GM12878 (cell line): ENCODE measurements around the gene GPATCH2L. TPM values are rescaled to one million over a fixed set of nuclear protein-coding genes. Genes with fewer than 3 reads are reported as not detected.
A peak's percentile ranks its signal among the peaks of the same experiment; 100 is the strongest.

Experiments
- ATAC-seq: fragments of 200-7000 bp; cut with Tn5 transposase; 3 replicates; pipeline ENCODE4 v1.9.1; 2020; ENCODE audit warnings: mild to moderate bottlenecking, moderate library complexity
- BruUV-seq: library from RNA; stranded (reverse); fragments of 400-500 nt; replicated peaks from 2 replicates; lab custom pipeline; 2021; lab: Mats Ljungman, UMichigan
- CTCF ChIA-PET: fragments of 300-600 bp; sonication (Branson Sonifier 250); formaldehyde crosslinking; extraction: SDS; loops from one replicate; lab custom pipeline; 2021; ENCODE audit warnings: inconsistent platforms; lab: Yijun Ruan, JAX
- POLR2A ChIA-PET: fragments of 350-600 bp; formaldehyde crosslinking; extraction: SDS; loops from one replicate; lab custom pipeline; 2021; ENCODE audit warnings: inconsistent platforms; lab: Charles Lee
- RAD21 ChIA-PET: fragments of 300-600 bp; sonication (Branson Sonifier 250); formaldehyde crosslinking; loops from one replicate; lab custom pipeline; 2023; ENCODE audit warnings: antibody characterized with exemption; ENCODE audit not compliant: unreplicated experiment; lab: Charles Lee
- SMC1A ChIA-PET: fragments of 300-600 bp; sonication (Branson Sonifier 250); formaldehyde crosslinking; loops from one replicate; lab custom pipeline; 2023; ENCODE audit not compliant: unreplicated experiment, uncharacterized antibody; lab: Charles Lee
- DNase-seq: peaks from one replicate; pipeline ENCODE4 v3.0.0-alpha.2; 2011; ENCODE audit warnings: low read depth, low spot score
- FAIRE-seq: peaks from 3 replicates; lab custom pipeline; 2011; peaks lifted over from hg19 to GRCh38; lab: Jason Lieb, UNC
- H2AFZ ChIP-seq: 2 replicates; pipeline ENCODE4 v1.6.0; 2011; ENCODE audit warnings: low read depth, low read length, control low read depth; ENCODE audit not compliant: control insufficient read depth
- H3K27ac ChIP-seq: 2 replicates; pipeline ENCODE4 v1.5.1; 2011; ENCODE audit warnings: control low read depth; ENCODE audit not compliant: control insufficient read depth, insufficient read depth
- H3K27me3 ChIP-seq, 2 experiments: replicated peaks in 1 of 2; 2 replicates each; pipeline versions ENCODE4 v1.6.0 to v1.6.1; 2011; ENCODE audit warnings: low read length in 1 of 2; ENCODE audit not compliant: control insufficient read depth in 2 of 2, insufficient read depth in 2 of 2
- H3K36me3 ChIP-seq, 2 experiments: 2 replicates each; pipeline ENCODE4 v1.5.1; 2011; ENCODE audit warnings: low read length in 1 of 2; ENCODE audit not compliant: control insufficient read depth in 2 of 2, insufficient read depth in 2 of 2
- H3K4me1 ChIP-seq: 2 replicates; pipeline ENCODE4 v1.6.1; 2011; ENCODE audit warnings: mild to moderate bottlenecking, low read length, moderate library complexity, mixed read lengths; ENCODE audit not compliant: control insufficient read depth, insufficient read depth
- H3K4me2 ChIP-seq: 2 replicates; pipeline ENCODE4 v1.6.0; 2011; ENCODE audit warnings: control low read depth; ENCODE audit not compliant: control insufficient read depth, insufficient read depth
- H3K4me3 ChIP-seq: fragments of 200-600 bp; sonication (generic); 2 replicates; pipeline ENCODE4 v1.5.1; 2016
- H3K79me2 ChIP-seq: 2 replicates; pipeline ENCODE4 v1.6.0; 2011; ENCODE audit warnings: low read length; ENCODE audit not compliant: control insufficient read depth, insufficient read depth
- H3K9ac ChIP-seq: 2 replicates; pipeline ENCODE4 v1.8.0; 2011; ENCODE audit warnings: low read length, control low read depth, mixed read lengths; ENCODE audit not compliant: control insufficient read depth, insufficient read depth
- H3K9me3 ChIP-seq: replicated peaks from 3 replicates; pipeline ENCODE4 v1.5.1; 2011; ENCODE audit warnings: mild to moderate bottlenecking, low read length; ENCODE audit not compliant: control insufficient read depth, insufficient read depth
- H4K20me1 ChIP-seq: 2 replicates; pipeline ENCODE4 v1.6.0; 2011; ENCODE audit not compliant: control insufficient read depth, insufficient read depth
- BCL11A ChIP-seq: IDR thresholded peaks from 2 replicates; pipeline ENCODE4 v1.6.1; 2011; ENCODE audit warnings: low read depth, low read length
- ESRRA ChIP-seq: IDR thresholded peaks from 2 replicates; pipeline ENCODE4 v1.6.1; 2012; ENCODE audit warnings: mild to moderate bottlenecking, low read length, improper control_type of control experiment
- NBN ChIP-seq: fragments of 450-650 bp; IDR thresholded peaks from 2 replicates; pipeline ENCODE4 v1.6.1; 2016
- NR2F1 ChIP-seq: fragments of 450-650 bp; conservative IDR thresholded peaks from 2 replicates; pipeline ENCODE4 v1.6.1; 2017; ENCODE audit warnings: mild to moderate bottlenecking
- RCOR1 ChIP-seq: conservative IDR thresholded peaks from 2 replicates; pipeline ENCODE4 v1.6.1; 2012; ENCODE audit warnings: low read depth, low read length, improper control_type of control experiment
- SIN3A ChIP-seq: IDR thresholded peaks from 2 replicates; pipeline ENCODE4 v1.6.1; 2012; ENCODE audit warnings: low read depth, low read length, improper control_type of control experiment
- SMAD1 ChIP-seq: fragments of 450-650 bp; IDR thresholded peaks from 2 replicates; pipeline ENCODE4 v1.6.1; 2018; ENCODE audit warnings: mild to moderate bottlenecking, low read depth; ENCODE audit not compliant: partially characterized antibody
- STAT3 ChIP-seq: IDR thresholded peaks from 2 replicates; pipeline ENCODE4 v1.6.1; 2011; ENCODE audit warnings: low read depth, low read length, improper control_type of control experiment
- SUZ12 ChIP-seq: fragments of 200-600 bp; sonication (generic); IDR thresholded peaks from one replicate; pipeline ENCODE4 v1.6.1; 2018; ENCODE audit warnings: antibody characterized with exemption, mild to moderate bottlenecking; ENCODE audit not compliant: unreplicated experiment
- TCF3 ChIP-seq: IDR thresholded peaks from 2 replicates; pipeline ENCODE4 v1.6.1; 2012; ENCODE audit warnings: low read depth, mild to moderate bottlenecking, low read length, borderline replicate concordance; ENCODE audit not compliant: insufficient read depth
- WRNIP1 ChIP-seq: IDR thresholded peaks from 2 replicates; pipeline ENCODE4 v1.6.1; 2011; ENCODE audit warnings: low read depth, low read length, improper control_type of control experiment, borderline replicate concordance
- ZNF687 ChIP-seq: fragments of 450-650 bp; IDR thresholded peaks from 2 replicates; pipeline ENCODE4 v1.6.1; 2017; ENCODE audit warnings: mild to moderate bottlenecking, moderate library complexity
- WGBS: methylation state at CpG from one replicate; pipeline ENCODE4 v1.1.6; 2016; ENCODE audit warnings: low lambda C conversion rate; ENCODE audit not compliant: insufficient replicate concordance, insufficient coverage; ENCODE audit errors: missing lambda C conversion rate; 5-methylcytosine and 5-hydroxymethylcytosine counted together
- in situ Hi-C: fragments of 300-500 bp; cut with MboI; formaldehyde crosslinking; loops from 9 replicates; pipeline ENCODE4 v1.14.3; 2018; ENCODE audit warnings: mixed read lengths
- intact Hi-C: fragments of 100-400 bp; cut with micrococcal nuclease; formaldehyde crosslinking; loops from one replicate; pipeline ENCODE4 v1.14.2; 2022; ENCODE audit not compliant: unreplicated experiment
- polyA plus RNA-seq, 11 experiments: library from polyadenylated mRNA; depleted of rRNA in 4 of 11; unstranded in 6 of 11; stranded (reverse) in 5 of 11; fragments of >200 nt; fragmentation: Nextera tagmentation in 4 of 11; fragmentation: Illumina TruSeq in 1 of 11; extraction: Ambion mirVana in 4 of 11; extraction: Trizol in 1 of 11; gene quantifications; 1 replicate in 1 of 11; 2 replicates in 10 of 11; pipeline versions ENCODE4 v1.2.1 to v1.2.3, GENCODE V29; 2011 to 2016; ENCODE audit warnings: inconsistent platforms in 2 of 11, missing spikeins in 2 of 11, low read depth in 1 of 11
- total RNA-seq, 4 experiments: library from RNA; depleted of rRNA in 3 of 4; stranded (reverse); fragments of >200 nt in 3 of 4; fragmentation: Illumina TruSeq in 1 of 4; extraction: Trizol in 1 of 4; gene quantifications; 2 replicates each; pipeline versions ENCODE4 v1.2.1 to v1.2.3, GENCODE V29; 2013 to 2021

Gene GPATCH2L
- total and polyA plus RNA-seq, 10 of the 15 experiments (the other 5 are each of a cell fraction or from before 2014, with no cell fraction given): 9.1 to 50.9 (median 24.4) TPM

GRCh38 chr14:76259029-76259735 is 107.5 kb downstream of the GPATCH2L start:
- Histone ChIP-seq H3K4me1 (0 out of 2 replicates have a peak, but pooled peaks cover 9% of the 10 kb centered on the region), H2AFZ (no peak overlapping the region), H4K20me1 (no peaks in the 10 kb centered on the region), H3K4me3 (no peak overlapping the region), H3K9ac (no peak overlapping the region), H3K9me3 (no peaks in the 10 kb centered on the region), H3K27ac (no peak overlapping the region), H3K4me2 (no peak overlapping the region), H3K27me3 (no peaks in the 10 kb centered on the region), H3K36me3 (no peaks in the 10 kb centered on the region), H3K79me2 (no peaks in the 10 kb centered on the region)
- FAIRE-seq: no peak
- WGBS: 75% methylated on average over 6 of the region's 6 CpGs
- DNase-seq: no peak
- in situ Hi-C loops (no loop called here), intact Hi-C loops (no loop called here)
- ChIA-PET POLR2A (interaction anchor here (0.6 to 1.4 kb wide), 2 partner anchors 8 to 1379 kb away, joined by 3 to 4 read pairs; no protein-coding TSS in a partner anchor), RAD21 (no interaction called here), SMC1A (interaction anchor here (0.8 to 1.6 kb wide), 9 partner anchors 11 to 209 kb away, joined by 3 to 6 read pairs (median 4); no protein-coding TSS in a partner anchor), CTCF (interaction anchor here (0.8 to 1.5 kb wide), 3 partner anchors 9 to 106 kb away, joined by 3 read pairs; no protein-coding TSS in a partner anchor)
- TF ChIP-seq NR2F1 (peak; percentile 51; the same call in 1 of the 2 replicates), SMAD1 (no peak)
- no TSS peak for BruUV-seq
- no peak for ATAC-seq

- 93% methylated on average over 2 of the region's 2 CpGs for WGBS
- H3K79me2 ChIP-seq: no peaks in the 10 kb centered on the region
- no peak overlapping the region for H3K27ac ChIP-seq
- H3K9me3 ChIP-seq: no peaks in the 10 kb centered on the region
- RAD21 ChIA-PET: interaction anchor here (1.1 kb wide), 1 partner anchor 75 kb away, joined by 3 read pairs; no protein-coding TSS in a partner anchor
- no peaks in the 10 kb centered on the region; a peak in 1 of 4 replicates for H3K36me3 ChIP-seq
- no peak overlapping the region for H2AFZ ChIP-seq
- intact Hi-C loops: no loop called here
- H4K20me1 ChIP-seq: no peaks in the 10 kb centered on the region
- no peak overlapping the region for H3K4me2 ChIP-seq
- H3K4me1 ChIP-seq: 0 out of 2 replicates have a peak, but pooled peaks cover 9% of the 10 kb centered on the region
- H3K27me3 ChIP-seq: no peaks in the 10 kb centered on the region
- no peak overlapping the region for H3K4me3 ChIP-seq
- SMC1A ChIA-PET: interaction anchor here (1.7 kb wide), 1 partner anchor 22 kb away, joined by 7 read pairs; no protein-coding TSS in a partner anchor
- DNase-seq: no peak
- CTCF ChIA-PET: interaction anchor here (0.6 kb wide), 1 partner anchor 108 kb away, joined by 4 read pairs; no protein-coding TSS in a partner anchor
- FAIRE-seq: no peak
- POLR2A ChIA-PET: no interaction called here
- no TSS peak for BruUV-seq
- in situ Hi-C loops: no loop called here
- ATAC-seq: no peak
- no peak overlapping the region for H3K9ac ChIP-seq
- no peak for TF ChIP-seq WRNIP1
- no peak for TF ChIP-seq TCF3
- no peak for TF ChIP-seq STAT3
- no peak for TF ChIP-seq SIN3A
- no peak for TF ChIP-seq NBN
- no peak for TF ChIP-seq ZNF687
- no peak for TF ChIP-seq RCOR1
- TF ChIP-seq ESRRA: no peak
- TF ChIP-seq BCL11A: no peak
- TF ChIP-seq SUZ12: no peak
- no peak for TF ChIP-seq NR2F1
These were observed 109.0 kb downstream of the GPATCH2L start for GRCh38 chr14:76260749-76261148.
